Dermis blood vessel endothelial cell (primary cell): ENCODE results near the gene C9orf152. TPM values are rescaled to one million over a fixed set of nuclear protein-coding genes. Genes with fewer than 3 reads are reported as not detected.
"Not testable (repeated sequence)": the region's sequence is repeated elsewhere in the genome, so short reads cannot be mapped to it uniquely, and the experiment has no call there.

Experiments used
- DNase-seq: peaks from one replicate; pipeline ENCODE4 v3.0.0; 2010
- total RNA-seq: library from RNA; depleted of rRNA; stranded (reverse); fragments of >200 nt; gene quantifications from 2 replicates; pipeline ENCODE4 v1.2.3, GENCODE V29; 2014

Gene C9orf152
- 0.05 TPM in 1 of 2 replicates, not detected in the other for total RNA-seq

GRCh38 chr9:110208031-110208430 is at the start of gene C9orf152:
TSS of gene C9orf152 (minus strand) at chr9:110208159. CDS start at chr9:110207579, 580 bp downstream.
- no peak for DNase-seq

- DNase-seq, result no peak
Measured at GRCh38 chr9:110257097-110257841, 49.3 kb upstream of the C9orf152 start.

- peak; percentile 90 for DNase-seq
Measured at GRCh38 chr9:110256380-110257096, 48.6 kb upstream of the C9orf152 start, which contains the start of gene TXN. TSS of gene TXN (minus strand) at chr9:110256507. CDS start at chr9:110256435, 72 bp downstream.

- peak; percentile 47 for DNase-seq
Measured at GRCh38 chr9:110255463-110256379, 47.8 kb upstream of the C9orf152 start.

- no peak for DNase-seq
Measured at GRCh38 chr9:110255034-110255462, 47.1 kb upstream of the C9orf152 start.

- DNase-seq, result no peak
Measured at GRCh38 chr9:110254500-110254899, 46.5 kb upstream of the C9orf152 start.

- no peak for DNase-seq
Measured at GRCh38 chr9:110252509-110253139, 44.7 kb upstream of the C9orf152 start.

- DNase-seq, result not testable (repeated sequence)
Measured at GRCh38 chr9:110251770-110252169, 43.8 kb upstream of the C9orf152 start.

GRCh38 chr9:110251212-110251611 is 43.3 kb upstream of the C9orf152 start:
- no peak for DNase-seq

GRCh38 chr9:110249603-110250002 is 41.6 kb upstream of the C9orf152 start:
- no peak for DNase-seq

GRCh38 chr9:110248361-110248760 is 40.4 kb upstream of the C9orf152 start:
- DNase-seq, result no peak

- DNase-seq, result no peak
Measured at GRCh38 chr9:110246214-110246613, 38.3 kb upstream of the C9orf152 start.

GRCh38 chr9:110244616-110245015 is 36.7 kb upstream of the C9orf152 start:
- no peak for DNase-seq

GRCh38 chr9:110241858-110242321 is 33.9 kb upstream of the C9orf152 start:
- DNase-seq, result no peak

GRCh38 chr9:110241260-110241857 is 33.4 kb upstream of the C9orf152 start:
- no peak for DNase-seq

- no peak for DNase-seq
Measured at GRCh38 chr9:110240198-110240597, 32.2 kb upstream of the C9orf152 start.

GRCh38 chr9:110228321-110228720 is 20.4 kb upstream of the C9orf152 start:
- DNase-seq, result no peak

- no peak for DNase-seq
Measured at GRCh38 chr9:110224583-110224982, 16.6 kb upstream of the C9orf152 start.

- DNase-seq, result no peak
Measured at GRCh38 chr9:110220809-110221208, 12.8 kb upstream of the C9orf152 start.

- peak; percentile 69 for DNase-seq
Measured at GRCh38 chr9:110217656-110218099, 9.7 kb upstream of the C9orf152 start.

GRCh38 chr9:110214586-110215355 is 6.8 kb upstream of the C9orf152 start:
- DNase-seq, result no peak
